ENCODE data around the gene DDRGK1. TPM values are rescaled to one million over a fixed set of nuclear protein-coding genes. Genes with fewer than 3 reads are reported as not detected.

The DDRGK1 gene
- total and polyA plus RNA-seq, 8 donors = 2.3 to 108 (median 52.4) TPM

DNA sequence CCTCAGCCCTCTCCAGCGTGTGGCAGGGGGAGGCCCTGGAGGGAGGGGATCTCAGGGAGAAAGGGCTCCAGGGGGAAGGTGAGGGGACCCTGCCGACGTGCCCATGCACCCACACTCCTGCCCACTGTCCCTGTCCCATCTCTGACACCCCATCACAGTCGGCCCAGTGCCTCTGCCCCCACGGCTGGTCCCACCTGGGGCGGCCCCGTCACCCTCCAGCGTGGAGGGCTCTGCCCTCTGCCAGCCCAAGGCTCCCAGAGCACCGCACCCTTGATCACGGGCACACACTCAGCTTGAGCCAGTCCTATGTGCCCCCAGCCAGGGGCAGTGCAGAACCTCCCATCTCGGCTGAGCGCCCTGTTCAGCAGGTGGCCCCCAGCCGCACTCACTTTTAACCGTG is 25.3 kb upstream of the DDRGK1 start:
- no peak for DNase-seq

DNA sequence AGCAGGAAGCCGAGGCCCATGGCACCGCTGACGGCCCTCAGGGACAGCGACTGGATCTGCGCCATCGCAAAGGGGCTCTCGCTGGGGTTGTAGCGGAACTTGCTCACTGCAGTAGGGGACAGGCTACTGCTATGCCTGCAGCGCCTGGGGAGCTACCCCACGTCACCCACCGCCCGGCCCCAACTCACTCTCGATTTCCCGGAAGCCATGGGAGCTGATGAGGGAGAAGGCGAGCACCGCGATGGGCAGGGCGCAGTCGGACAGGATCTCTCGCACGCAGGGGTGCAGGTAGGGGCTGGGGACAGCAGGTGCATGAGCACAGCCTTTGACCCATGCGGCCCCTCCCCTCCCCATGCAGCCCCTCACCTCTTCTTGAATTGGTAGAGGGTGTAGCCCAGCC is 24.7 kb upstream of the DDRGK1 start:
- TF ChIP-seq, protein P1, sequence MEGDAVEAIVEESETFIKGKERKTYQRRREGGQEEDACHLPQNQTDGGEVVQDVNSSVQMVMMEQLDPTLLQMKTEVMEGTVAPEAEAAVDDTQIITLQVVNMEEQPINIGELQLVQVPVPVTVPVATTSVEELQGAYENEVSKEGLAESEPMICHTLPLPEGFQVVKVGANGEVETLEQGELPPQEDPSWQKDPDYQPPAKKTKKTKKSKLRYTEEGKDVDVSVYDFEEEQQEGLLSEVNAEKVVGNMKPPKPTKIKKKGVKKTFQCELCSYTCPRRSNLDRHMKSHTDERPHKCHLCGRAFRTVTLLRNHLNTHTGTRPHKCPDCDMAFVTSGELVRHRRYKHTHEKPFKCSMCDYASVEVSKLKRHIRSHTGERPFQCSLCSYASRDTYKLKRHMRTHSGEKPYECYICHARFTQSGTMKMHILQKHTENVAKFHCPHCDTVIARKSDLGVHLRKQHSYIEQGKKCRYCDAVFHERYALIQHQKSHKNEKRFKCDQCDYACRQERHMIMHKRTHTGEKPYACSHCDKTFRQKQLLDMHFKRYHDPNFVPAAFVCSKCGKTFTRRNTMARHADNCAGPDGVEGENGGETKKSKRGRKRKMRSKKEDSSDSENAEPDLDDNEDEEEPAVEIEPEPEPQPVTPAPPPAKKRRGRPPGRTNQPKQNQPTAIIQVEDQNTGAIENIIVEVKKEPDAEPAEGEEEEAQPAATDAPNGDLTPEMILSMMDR (IDR thresholded peaks at IDR 0.05) = no peak
- TF ChIP-seq POLR2A (IDR thresholded peaks at IDR 0.05) = no peak
- TF ChIP-seq EP300 (IDR thresholded peaks at IDR 0.05) = no peak
- no peak for TF ChIP-seq POLR2AphosphoS5 (IDR thresholded peaks at IDR 0.05)
- WGBS, 5 donors = 90 to 97% (median 93%) methylated on average over 4 to 22 of the region's 22 CpGs
- intact Hi-C loops (cut with DNase I; ENCODE audit: low total_unique reads) = no loop called here
- peaks cover 5 to 16% (median 8%) of the 10 kb centered on the region in 4 donors for H3K36me3 ChIP-seq
- peaks cover 0 to 7% (median 2%) of the 10 kb centered on the region in 4 donors for H3K4me1 ChIP-seq
- no peaks in the 10 kb centered on the region for H3K27me3 ChIP-seq
- no peak for DNase-seq
- no peak overlapping the region for H3K4me3 ChIP-seq
- H3K27ac ChIP-seq = no peak overlapping the region
- H3K9me3 ChIP-seq = no peaks in the 10 kb centered on the region

More for the DNA sequence above, 25.3 kb upstream of the DDRGK1 start:
- Histone ChIP-seq H3K4me3 (no peak overlapping the region), H3K36me3 (peaks cover 3 to 10% (median 5%) of the 10 kb centered on the region in 4 donors), H3K27ac (no peak overlapping the region), H3K4me1 (peaks cover 0 to 7% (median 2%) of the 10 kb centered on the region in 4 donors), H3K9me3 (no peaks in the 10 kb centered on the region), H3K27me3 (peaks cover 0 to 6% (median 0%) of the 10 kb centered on the region in 3 donors)
- intact Hi-C loops (cut with DNase I; ENCODE audit: low total_unique reads) = no loop called here
- no peak for TF ChIP-seq POLR2AphosphoS5 (IDR thresholded peaks at IDR 0.05)
- TF ChIP-seq, protein P1 (IDR thresholded peaks at IDR 0.05) = no peak
- TF ChIP-seq EP300 (IDR thresholded peaks at IDR 0.05) = no peak
- no peak for TF ChIP-seq POLR2A (IDR thresholded peaks at IDR 0.05)
- WGBS, 5 donors = 86 to 95% (median 93%) methylated on average over 10 to 14 of the region's 14 CpGs

DNA sequence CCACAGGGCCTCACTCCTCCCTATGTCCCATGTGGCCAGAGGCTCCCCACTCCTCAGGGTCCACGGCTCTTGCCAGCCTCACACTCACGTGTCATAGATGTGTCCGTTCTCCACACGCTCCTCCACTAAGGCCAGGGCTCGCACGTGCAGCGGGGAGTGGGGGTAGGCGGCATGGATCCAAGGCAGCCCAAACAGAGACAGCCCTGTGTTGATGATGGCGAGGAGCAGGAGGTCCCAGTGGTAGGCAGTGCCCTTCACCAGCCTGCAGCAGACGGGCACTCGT is 24.2 kb upstream of the DDRGK1 start:
- peaks cover 0 to 7% (median 2%) of the 10 kb centered on the region in 4 donors for H3K4me1 ChIP-seq
- peaks cover 5 to 21% (median 12%) of the 10 kb centered on the region in 4 donors for H3K36me3 ChIP-seq
- no peak for DNase-seq
- intact Hi-C loops (cut with DNase I; ENCODE audit: low total_unique reads) = no loop called here
- H3K4me3 ChIP-seq = no peak overlapping the region
- TF ChIP-seq POLR2A (IDR thresholded peaks at IDR 0.05) (no peak), POLR2AphosphoS5 (IDR thresholded peaks at IDR 0.05) (no peak), EP300 (IDR thresholded peaks at IDR 0.05) (no peak)
- TF ChIP-seq, protein P1 (IDR thresholded peaks at IDR 0.05) = no peak
- 87 to 94% (median 92%) methylated on average over 9 to 11 of the region's 11 CpGs for WGBS, 5 donors
- no peaks in the 10 kb centered on the region for H3K27me3 ChIP-seq
- no peak overlapping the region for H3K27ac ChIP-seq
- H3K9me3 ChIP-seq = no peaks in the 10 kb centered on the region

DNA sequence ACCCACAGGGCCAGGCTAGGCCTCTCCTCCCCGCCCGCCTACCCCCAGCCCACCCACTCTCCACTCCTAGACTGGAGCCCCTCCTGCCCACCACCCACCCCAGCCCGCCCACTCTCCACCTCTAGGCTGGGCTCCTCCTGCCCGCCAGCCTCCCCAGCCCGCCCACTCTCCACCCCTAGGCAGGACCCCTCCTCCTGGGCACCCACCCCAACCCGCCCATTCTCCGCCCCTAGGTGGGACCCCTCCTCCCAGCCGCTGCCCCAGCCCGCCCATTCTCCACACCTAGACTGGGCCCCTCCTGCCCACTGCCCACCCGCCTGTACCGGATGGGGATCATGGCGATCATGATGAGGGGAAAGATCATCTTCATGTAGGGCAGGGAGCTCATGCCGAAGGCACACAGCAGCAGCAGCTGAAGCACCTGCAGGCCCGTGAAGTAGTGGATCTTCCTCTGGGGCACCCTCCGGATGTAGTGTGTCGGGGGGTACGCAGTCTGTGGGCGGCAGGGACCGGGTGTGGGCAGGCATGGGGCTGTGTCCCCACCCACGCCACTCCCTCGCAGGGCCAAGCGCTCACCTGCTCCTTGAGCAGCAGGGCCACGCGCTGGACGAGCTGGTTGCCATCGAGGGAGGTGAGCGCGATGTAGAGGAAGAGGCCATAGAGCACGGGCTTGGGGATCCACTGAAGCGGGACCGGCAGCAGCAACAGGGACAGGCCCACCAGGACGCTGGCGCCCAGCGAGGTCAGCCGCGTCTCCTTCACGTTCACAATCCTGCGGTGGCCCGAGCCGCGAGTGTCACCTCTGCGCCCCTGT is 23.7 kb upstream of the DDRGK1 start:
- intact Hi-C loops (cut with DNase I; ENCODE audit: low total_unique reads) = no loop called here
- DNase-seq = no peak
- peaks cover 0 to 7% (median 2%) of the 10 kb centered on the region in 4 donors for H3K4me1 ChIP-seq
- TF ChIP-seq POLR2A (IDR thresholded peaks at IDR 0.05) = no peak
- TF ChIP-seq EP300 (IDR thresholded peaks at IDR 0.05) = no peak
- TF ChIP-seq, protein P1 (IDR thresholded peaks at IDR 0.05) = no peak
- TF ChIP-seq POLR2AphosphoS5 (IDR thresholded peaks at IDR 0.05) = no peak
- no peaks in the 10 kb centered on the region for H3K27me3 ChIP-seq
- no peak overlapping the region for H3K27ac ChIP-seq
- WGBS, 5 donors = 77 to 92% (median 88%) methylated on average over 32 to 42 of the region's 42 CpGs
- no peak overlapping the region for H3K4me3 ChIP-seq
- H3K36me3 ChIP-seq = peaks cover 5 to 26% (median 18%) of the 10 kb centered on the region in 4 donors
- H3K9me3 ChIP-seq = no peaks in the 10 kb centered on the region
